WTC11 (cell line): ENCODE results near the gene ANGPTL2. TPM values are rescaled to one million over a fixed set of nuclear protein-coding genes. Genes with fewer than 3 reads are reported as not detected.

Source experiments
- ATAC-seq: fragments of 200-7000 bp; cut with Tn5 transposase; 2 replicates; pipeline ENCODE4 v1.10.0; 2021; ENCODE audit warnings: mild to moderate bottlenecking, moderate library complexity
- CTCF ChIA-PET: fragments of 300-600 bp; sonication (Branson Sonifier 250); formaldehyde crosslinking; loops from one replicate; lab custom pipeline; 2021; ENCODE audit warnings: antibody characterized with exemption; lab: Charles Lee
- POLR2A ChIA-PET: fragments of 350-600 bp; sonication (Branson Sonifier 250); formaldehyde crosslinking; loops from one replicate; lab custom pipeline; 2021; ENCODE audit warnings: antibody characterized with exemption; lab: Charles Lee
- DNase-seq: peaks from one replicate; pipeline ENCODE4 v3.0.0; 2021; ENCODE audit warnings: low spot score
- H3K27ac Mint-ChIP-seq: 2 replicates; pipeline ENCODE4 v1.8.0; 2021; ENCODE audit warnings: mixed read lengths
- H3K27me3 Mint-ChIP-seq: 2 replicates; pipeline ENCODE4 v1.8.0; 2021; ENCODE audit warnings: low read depth, mild to moderate bottlenecking, moderate library complexity, mixed read lengths
- H3K36me3 Mint-ChIP-seq: 2 replicates; pipeline ENCODE4 v1.8.0; 2021; ENCODE audit warnings: mixed read lengths
- H3K4me1 Mint-ChIP-seq: 2 replicates; pipeline ENCODE4 v1.8.0; 2022; ENCODE audit warnings: mixed read lengths
- H3K4me3 Mint-ChIP-seq: 2 replicates; pipeline ENCODE4 v1.8.0; 2021; ENCODE audit warnings: mild to moderate bottlenecking, moderate library complexity, mixed read lengths
- H3K9me3 Mint-ChIP-seq: 2 replicates; pipeline ENCODE4 v1.8.0; 2021; ENCODE audit warnings: mixed read lengths
- ATF2 ChIP-seq: sonication (generic); formaldehyde crosslinking; IDR thresholded peaks from 2 replicates; pipeline ENCODE4 v1.8.1; 2022; ENCODE audit warnings: low read depth, missing genetic modification reagents, borderline replicate concordance
- FOXJ3 ChIP-seq: sonication (generic); formaldehyde crosslinking; IDR thresholded peaks from 2 replicates; pipeline ENCODE4 v1.9.0; 2021; ENCODE audit warnings: missing genetic modification reagents, mild to moderate bottlenecking, borderline replicate concordance
- FOXP4 ChIP-seq: sonication (generic); formaldehyde crosslinking; IDR thresholded peaks from 2 replicates; pipeline ENCODE4 v1.8.0; 2022; ENCODE audit warnings: mild to moderate bottlenecking, missing genetic modification reagents
- GTF2I ChIP-seq: fragments of 250-450 bp; sonication (Bioruptor Pico); conservative IDR thresholded peaks from 2 replicates; pipeline ENCODE4 v1.4.0; 2021; ENCODE audit warnings: mild to moderate bottlenecking
- NFYB ChIP-seq: sonication (generic); formaldehyde crosslinking; conservative IDR thresholded peaks from 2 replicates; pipeline ENCODE4 v1.8.0; 2022; ENCODE audit warnings: low read depth, missing genetic modification reagents
- PRDM15 ChIP-seq: sonication (generic); formaldehyde crosslinking; IDR thresholded peaks from 2 replicates; pipeline ENCODE4 v1.8.0; 2022; ENCODE audit warnings: missing genetic modification reagents
- total RNA-seq: library from RNA; stranded (reverse); gene quantifications from 3 replicates; pipeline ENCODE4 v1.2.3, GENCODE V29; 2021
- TF ChIP-seq, protein P1 (sequence below): sonication (generic); formaldehyde crosslinking; IDR thresholded peaks from 2 replicates; pipeline ENCODE4 v1.8.0; 2023; ENCODE audit warnings: mild to moderate bottlenecking, missing genetic modification reagents
- TF ChIP-seq, protein P2 (sequence below): sonication (generic); formaldehyde crosslinking; IDR thresholded peaks from 2 replicates; pipeline ENCODE4 v1.8.0; 2023; ENCODE audit warnings: missing genetic modification reagents, mild to moderate bottlenecking, borderline replicate concordance
- TF ChIP-seq, protein P3 (sequence below): sonication (generic); formaldehyde crosslinking; conservative IDR thresholded peaks from 2 replicates; pipeline ENCODE4 v1.8.1; 2022; ENCODE audit warnings: mild to moderate bottlenecking, missing genetic modification reagents

The ANGPTL2 gene
- total RNA-seq, 1 experiment from 2014 or later, result 4.5 TPM

DNA sequence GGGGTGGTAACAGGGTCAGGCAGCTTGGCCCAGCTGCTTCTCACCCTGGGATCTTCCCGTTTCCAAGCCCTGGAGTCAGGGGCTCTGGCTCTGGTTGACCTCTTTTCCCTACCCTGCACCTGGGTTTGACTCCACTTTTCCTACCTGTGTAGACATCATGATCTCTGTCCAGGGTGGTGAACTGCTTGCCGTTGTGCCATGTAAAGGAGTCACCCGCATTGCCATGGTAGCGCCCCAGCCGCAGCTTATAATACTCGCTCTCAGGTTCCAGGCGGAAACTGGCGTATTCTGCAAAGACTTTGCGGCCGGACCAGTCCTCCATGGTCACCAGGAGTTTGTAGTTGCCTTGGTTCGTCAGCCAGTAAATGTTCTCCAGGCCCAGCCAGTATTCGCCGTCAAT is 30.9 kb downstream of the ANGPTL2 start (continued):
- TF ChIP-seq GTF2I (CRISPR knock-in tag) (no peak), ATF2 (CRISPR knock-in tag) (no peak), PRDM15 (no peak)
- TF ChIP-seq, all 79 proteins: peak for 0

- CTCF ChIA-PET, result no interaction called here
Observed at GRCh38 chr9:127090341-127090985, 32.0 kb downstream of the ANGPTL2 start.

More at GRCh38 chr9:127090341-127090985, 32.0 kb downstream of the ANGPTL2 start:
- DNase-seq, result no peak
- Mint-ChIP-seq H3K27me3 (no peaks in the 10 kb centered on the region), H3K4me3 (no peak overlapping the region), H3K36me3 (no peaks in the 10 kb centered on the region), H3K4me1 (no peaks in the 10 kb centered on the region), H3K9me3 (no peaks in the 10 kb centered on the region), H3K27ac (peak overlapping the region; percentile 3; the same call in 1 of the 2 replicates)
- TF ChIP-seq FOXJ3 (no peak), NFYB (CRISPR knock-in tag) (no peak), FOXP4 (CRISPR knock-in tag) (no peak)
- TF ChIP-seq, protein P1, sequence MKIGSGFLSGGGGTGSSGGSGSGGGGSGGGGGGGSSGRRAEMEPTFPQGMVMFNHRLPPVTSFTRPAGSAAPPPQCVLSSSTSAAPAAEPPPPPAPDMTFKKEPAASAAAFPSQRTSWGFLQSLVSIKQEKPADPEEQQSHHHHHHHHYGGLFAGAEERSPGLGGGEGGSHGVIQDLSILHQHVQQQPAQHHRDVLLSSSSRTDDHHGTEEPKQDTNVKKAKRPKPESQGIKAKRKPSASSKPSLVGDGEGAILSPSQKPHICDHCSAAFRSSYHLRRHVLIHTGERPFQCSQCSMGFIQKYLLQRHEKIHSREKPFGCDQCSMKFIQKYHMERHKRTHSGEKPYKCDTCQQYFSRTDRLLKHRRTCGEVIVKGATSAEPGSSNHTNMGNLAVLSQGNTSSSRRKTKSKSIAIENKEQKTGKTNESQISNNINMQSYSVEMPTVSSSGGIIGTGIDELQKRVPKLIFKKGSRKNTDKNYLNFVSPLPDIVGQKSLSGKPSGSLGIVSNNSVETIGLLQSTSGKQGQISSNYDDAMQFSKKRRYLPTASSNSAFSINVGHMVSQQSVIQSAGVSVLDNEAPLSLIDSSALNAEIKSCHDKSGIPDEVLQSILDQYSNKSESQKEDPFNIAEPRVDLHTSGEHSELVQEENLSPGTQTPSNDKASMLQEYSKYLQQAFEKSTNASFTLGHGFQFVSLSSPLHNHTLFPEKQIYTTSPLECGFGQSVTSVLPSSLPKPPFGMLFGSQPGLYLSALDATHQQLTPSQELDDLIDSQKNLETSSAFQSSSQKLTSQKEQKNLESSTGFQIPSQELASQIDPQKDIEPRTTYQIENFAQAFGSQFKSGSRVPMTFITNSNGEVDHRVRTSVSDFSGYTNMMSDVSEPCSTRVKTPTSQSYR, result no peak
- TF ChIP-seq, protein P2, sequence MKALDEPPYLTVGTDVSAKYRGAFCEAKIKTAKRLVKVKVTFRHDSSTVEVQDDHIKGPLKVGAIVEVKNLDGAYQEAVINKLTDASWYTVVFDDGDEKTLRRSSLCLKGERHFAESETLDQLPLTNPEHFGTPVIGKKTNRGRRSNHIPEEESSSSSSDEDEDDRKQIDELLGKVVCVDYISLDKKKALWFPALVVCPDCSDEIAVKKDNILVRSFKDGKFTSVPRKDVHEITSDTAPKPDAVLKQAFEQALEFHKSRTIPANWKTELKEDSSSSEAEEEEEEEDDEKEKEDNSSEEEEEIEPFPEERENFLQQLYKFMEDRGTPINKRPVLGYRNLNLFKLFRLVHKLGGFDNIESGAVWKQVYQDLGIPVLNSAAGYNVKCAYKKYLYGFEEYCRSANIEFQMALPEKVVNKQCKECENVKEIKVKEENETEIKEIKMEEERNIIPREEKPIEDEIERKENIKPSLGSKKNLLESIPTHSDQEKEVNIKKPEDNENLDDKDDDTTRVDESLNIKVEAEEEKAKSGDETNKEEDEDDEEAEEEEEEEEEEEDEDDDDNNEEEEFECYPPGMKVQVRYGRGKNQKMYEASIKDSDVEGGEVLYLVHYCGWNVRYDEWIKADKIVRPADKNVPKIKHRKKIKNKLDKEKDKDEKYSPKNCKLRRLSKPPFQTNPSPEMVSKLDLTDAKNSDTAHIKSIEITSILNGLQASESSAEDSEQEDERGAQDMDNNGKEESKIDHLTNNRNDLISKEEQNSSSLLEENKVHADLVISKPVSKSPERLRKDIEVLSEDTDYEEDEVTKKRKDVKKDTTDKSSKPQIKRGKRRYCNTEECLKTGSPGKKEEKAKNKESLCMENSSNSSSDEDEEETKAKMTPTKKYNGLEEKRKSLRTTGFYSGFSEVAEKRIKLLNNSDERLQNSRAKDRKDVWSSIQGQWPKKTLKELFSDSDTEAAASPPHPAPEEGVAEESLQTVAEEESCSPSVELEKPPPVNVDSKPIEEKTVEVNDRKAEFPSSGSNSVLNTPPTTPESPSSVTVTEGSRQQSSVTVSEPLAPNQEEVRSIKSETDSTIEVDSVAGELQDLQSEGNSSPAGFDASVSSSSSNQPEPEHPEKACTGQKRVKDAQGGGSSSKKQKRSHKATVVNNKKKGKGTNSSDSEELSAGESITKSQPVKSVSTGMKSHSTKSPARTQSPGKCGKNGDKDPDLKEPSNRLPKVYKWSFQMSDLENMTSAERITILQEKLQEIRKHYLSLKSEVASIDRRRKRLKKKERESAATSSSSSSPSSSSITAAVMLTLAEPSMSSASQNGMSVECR (CRISPR knock-in tag), result no peak
- TF ChIP-seq, protein P3, sequence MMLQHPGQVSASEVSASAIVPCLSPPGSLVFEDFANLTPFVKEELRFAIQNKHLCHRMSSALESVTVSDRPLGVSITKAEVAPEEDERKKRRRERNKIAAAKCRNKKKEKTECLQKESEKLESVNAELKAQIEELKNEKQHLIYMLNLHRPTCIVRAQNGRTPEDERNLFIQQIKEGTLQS (CRISPR knock-in tag), result no peak
- no peak for ATAC-seq
- POLR2A ChIA-PET, result no interaction called here
